Effector memory CD8-positive, alpha-beta T cell (primary cell): ENCODE data around the gene EIF5A.

Source experiments
- ATAC-seq: fragments of 150-1000 bp; cut with Tn5 transposase; replicated peaks from 2 replicates; pipeline ENCODE4 v1.10.0; 2021; ENCODE audit warnings: mild to moderate bottlenecking, moderate library complexity
- DNase-seq, 3 experiments: peaks; one replicate each; pipeline ENCODE4 v3.0.0; 2021
- H3K27ac Mint-ChIP-seq, 2 donors: one replicate each; pipeline ENCODE4 v1.8.0; 2022; ENCODE audit warnings: mild to moderate bottlenecking in 2 of 2, mixed read lengths in 2 of 2, moderate library complexity in 2 of 2
- H3K27me3 Mint-ChIP-seq, 2 donors: one replicate each; pipeline ENCODE4 v1.8.0; 2022; ENCODE audit warnings: mixed read lengths in 2 of 2
- H3K36me3 Mint-ChIP-seq: one replicate; pipeline ENCODE4 v1.8.0; 2022; ENCODE audit warnings: mild to moderate bottlenecking, moderate library complexity, mixed read lengths; ENCODE audit not compliant: insufficient read depth
- H3K4me1 Mint-ChIP-seq, 2 donors: one replicate each; pipeline ENCODE4 v1.8.0; 2022; ENCODE audit warnings: low read depth in 2 of 2, mixed read lengths in 2 of 2
- H3K4me3 Mint-ChIP-seq, 2 donors: one replicate each; pipeline ENCODE4 v1.8.0; 2022; ENCODE audit warnings: mild to moderate bottlenecking in 2 of 2, mixed read lengths in 2 of 2, moderate library complexity in 2 of 2
- H3K9me3 Mint-ChIP-seq, 2 donors: one replicate each; pipeline ENCODE4 v1.8.0; 2022; ENCODE audit warnings: mixed read lengths in 2 of 2

Gene EIF5A

DNA sequence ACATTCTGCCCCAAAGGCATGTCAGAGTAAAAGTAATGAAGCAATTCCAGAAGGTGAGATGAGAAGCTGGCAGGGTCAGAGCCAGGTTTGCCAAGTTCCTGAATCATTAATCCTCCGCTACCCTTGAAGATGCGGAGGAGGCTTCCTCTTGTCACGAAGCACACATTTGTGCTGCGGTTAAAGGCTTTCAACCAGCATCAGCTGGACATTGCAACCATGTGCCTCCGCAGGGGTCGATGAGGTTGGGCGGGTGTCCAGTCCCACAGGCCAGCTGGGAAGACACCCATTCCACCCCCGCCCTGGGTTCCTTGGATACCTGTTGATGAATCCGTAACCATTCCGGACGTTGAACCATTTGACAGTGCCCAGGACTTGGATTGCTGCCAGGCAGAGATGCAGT lies 14.3 kb upstream of the EIF5A start:
- DNase-seq (no peak), ATAC-seq (no peak)
- H3K4me3 Mint-ChIP-seq = peak overlapping the region; percentile 59 to 92
- H3K4me1 Mint-ChIP-seq = peaks cover 15 to 19% of the 10 kb centered on the region in 2 donors
- H3K9me3 Mint-ChIP-seq = no peaks in the 10 kb centered on the region
- no peak overlapping the region for H3K27ac Mint-ChIP-seq
- H3K36me3 Mint-ChIP-seq = peaks cover 10% of the 10 kb centered on the region
- H3K27me3 Mint-ChIP-seq = peaks cover 18 to 28% of the 10 kb centered on the region in 2 donors

- ATAC-seq = peak; percentile 32
- Mint-ChIP-seq H3K9me3 (no peaks in the 10 kb centered on the region), H3K36me3 (peaks cover 10% of the 10 kb centered on the region), H3K27me3 (peaks cover 17 to 23% of the 10 kb centered on the region in 2 donors), H3K4me1 (peaks cover 15 to 19% of the 10 kb centered on the region in 2 donors), H3K27ac (peak overlapping the region in 1 of 2 donors; percentile 5), H3K4me3 (peak overlapping the region; percentile 59 to 92)
- no peak for DNase-seq
Measured at GRCh38 chr17:7293816-7294613, 13.4 kb upstream of the EIF5A start.

GRCh38 chr17:7294614-7295153 lies 12.7 kb upstream of the EIF5A start, which contains the start of gene YBX2:
TSS of gene YBX2 (minus strand) at chr17:7294639. CDS start at chr17:7294500, 139 bp downstream.
- H3K4me3 Mint-ChIP-seq = peak within 1 kb of the TSS; percentile 92 to 94
- H3K4me1 Mint-ChIP-seq = peaks cover 15 to 19% of the 10 kb centered on the region in 2 donors
- H3K27me3 Mint-ChIP-seq = peaks cover 17 to 23% of the 10 kb centered on the region in 2 donors
- ATAC-seq (peak; percentile 79), DNase-seq (peak; percentile 48 to 67 (median 67))
- H3K9me3 Mint-ChIP-seq = no peaks in the 10 kb centered on the region
- peaks cover 10% of the 10 kb centered on the region for H3K36me3 Mint-ChIP-seq
- H3K27ac Mint-ChIP-seq = peak within 1 kb of the TSS; percentile 5 to 93

GRCh38 chr17:7295230-7296180 lies 11.9 kb upstream of the EIF5A start:
- ATAC-seq = no peak
- H3K4me1 Mint-ChIP-seq = peaks cover 15 to 19% of the 10 kb centered on the region in 2 donors
- DNase-seq = no peak
- no peaks in the 10 kb centered on the region for H3K9me3 Mint-ChIP-seq
- peak overlapping the region in 1 of 2 donors; percentile 93 for H3K27ac Mint-ChIP-seq
- peak overlapping the region; percentile 92 to 94 for H3K4me3 Mint-ChIP-seq
- peaks cover 10% of the 10 kb centered on the region for H3K36me3 Mint-ChIP-seq
- peaks cover 10 to 23% of the 10 kb centered on the region in 2 donors for H3K27me3 Mint-ChIP-seq

DNA sequence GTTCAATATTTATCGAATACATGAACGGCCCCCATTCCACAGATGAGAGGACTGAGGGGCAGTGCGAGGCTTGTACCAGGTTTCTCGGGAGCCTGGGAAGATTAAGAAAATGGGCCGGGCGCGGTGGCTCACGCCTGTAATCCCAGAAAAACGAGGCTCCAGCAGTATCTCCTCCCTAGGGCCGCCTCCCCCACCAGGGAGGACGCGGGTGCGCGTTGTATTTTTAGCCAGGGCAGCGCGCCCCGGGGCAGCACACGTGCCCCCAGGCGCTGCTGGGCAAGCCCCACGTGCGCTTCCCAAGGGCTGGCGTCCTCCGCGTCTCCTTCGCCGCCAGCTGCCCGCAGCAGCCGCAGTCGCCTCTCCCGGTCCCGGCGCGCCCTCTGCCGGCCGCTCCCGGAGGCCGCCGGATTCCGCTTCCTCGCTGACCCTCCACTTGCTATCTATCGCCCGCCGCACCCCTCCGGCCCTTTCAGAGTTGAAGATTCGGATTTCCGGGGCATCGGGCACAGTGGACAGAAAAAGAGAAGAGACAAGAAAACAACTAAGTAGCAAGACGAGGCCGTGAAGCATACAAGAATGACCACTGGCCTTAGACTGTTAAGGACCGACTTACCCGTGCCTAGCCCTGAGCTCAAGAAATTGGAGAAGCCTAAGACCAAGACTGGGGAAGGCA lies 11.1 kb upstream of the EIF5A start:
- Mint-ChIP-seq H3K9me3 (no peaks in the 10 kb centered on the region), H3K27me3 (peaks cover 8 to 23% of the 10 kb centered on the region in 2 donors), H3K36me3 (peaks cover 10% of the 10 kb centered on the region), H3K27ac (no peak overlapping the region), H3K4me1 (peaks cover 15 to 19% of the 10 kb centered on the region in 2 donors), H3K4me3 (peak overlapping the region; percentile 43 to 92)
- ATAC-seq = peak; percentile 41
- peak in 2 of 3 experiments; percentile 55 to 63 for DNase-seq

DNA sequence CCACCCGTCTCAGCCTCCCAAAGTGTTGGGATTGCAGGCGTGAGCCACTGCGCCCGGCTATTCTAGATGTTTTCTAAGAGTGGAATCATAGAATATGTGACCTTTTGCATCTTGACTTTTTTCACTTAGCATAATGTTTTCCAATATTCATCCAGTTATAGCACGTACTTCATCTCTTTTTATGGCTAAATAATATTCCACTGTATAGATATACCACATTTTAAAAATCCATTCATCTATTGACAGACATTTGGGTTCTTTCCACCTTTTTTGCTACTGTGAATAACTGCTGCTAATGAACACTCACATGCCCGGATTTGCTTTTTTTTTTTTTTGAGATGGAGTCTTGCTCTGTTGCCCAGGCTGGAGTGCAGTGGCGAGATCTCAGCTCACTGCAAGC lies 3.2 kb upstream of the EIF5A start:
- peaks cover 25% of the 10 kb centered on the region for H3K36me3 Mint-ChIP-seq
- H3K27me3 Mint-ChIP-seq = no peaks in the 10 kb centered on the region
- DNase-seq (no peak), ATAC-seq (no peak)
- peaks cover 6 to 11% of the 10 kb centered on the region in 2 donors for H3K4me1 Mint-ChIP-seq
- no peak overlapping the region for H3K4me3 Mint-ChIP-seq
- H3K9me3 Mint-ChIP-seq = no peaks in the 10 kb centered on the region
- no peak overlapping the region for H3K27ac Mint-ChIP-seq

GRCh38 chr17:7307686-7308624 lies 527 bp downstream of the EIF5A start:
- peaks cover 62% of the 10 kb centered on the region for H3K36me3 Mint-ChIP-seq
- no peaks in the 10 kb centered on the region for H3K27me3 Mint-ChIP-seq
- peaks cover 38 to 41% of the 10 kb centered on the region in 2 donors for H3K4me1 Mint-ChIP-seq
- H3K27ac Mint-ChIP-seq = peak overlapping the region; percentile 92 to 99
- peak; percentile 9 for ATAC-seq
- peak overlapping the region; percentile 82 to 90 for H3K4me3 Mint-ChIP-seq
- no peaks in the 10 kb centered on the region for H3K9me3 Mint-ChIP-seq
- peak; percentile 36 to 57 (median 53) for DNase-seq

DNA sequence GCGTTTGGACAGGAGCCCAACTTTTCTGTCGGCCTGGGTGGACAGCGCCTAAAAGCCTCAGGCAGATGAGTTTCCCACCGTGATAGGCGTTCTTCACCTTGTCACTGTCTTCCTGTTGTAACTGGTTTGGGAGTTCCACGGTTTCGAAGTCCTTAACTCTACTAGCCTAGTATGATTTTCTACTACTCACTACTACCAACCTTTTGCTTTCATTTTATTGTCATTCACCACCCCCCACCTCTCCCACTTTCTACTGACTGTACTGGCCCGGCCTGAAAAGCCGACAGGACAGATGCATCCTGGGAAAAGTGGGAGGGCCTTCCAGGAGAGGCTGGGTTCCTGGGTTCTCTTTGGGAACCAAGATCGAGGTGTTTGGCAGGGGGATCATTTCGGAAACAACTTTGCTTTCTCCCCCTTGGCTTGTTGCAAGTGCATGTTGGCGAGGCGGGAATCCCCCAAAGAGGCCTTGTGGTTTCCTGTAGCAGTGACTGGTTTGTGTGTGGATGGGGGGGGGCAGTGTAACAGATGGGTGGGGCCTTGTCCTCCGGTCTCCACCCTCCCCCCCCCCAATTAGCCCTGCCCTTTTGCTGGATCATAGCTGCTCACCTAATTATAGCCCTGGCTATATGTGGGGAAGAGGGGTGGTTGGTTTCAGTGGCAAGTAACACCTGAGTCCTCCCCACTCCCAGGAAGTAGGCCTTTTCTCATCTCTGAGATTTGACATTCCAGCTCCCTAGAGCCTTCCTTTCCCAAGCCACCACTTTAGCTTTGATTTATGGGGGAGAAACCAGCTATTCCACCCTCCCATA lies 1.4 kb downstream of the EIF5A start:
- Mint-ChIP-seq H3K27me3 (no peaks in the 10 kb centered on the region), H3K4me1 (peaks cover 45 to 49% of the 10 kb centered on the region in 2 donors), H3K27ac (peak overlapping the region; percentile 92 to 99), H3K4me3 (peak overlapping the region; percentile 82 to 90), H3K9me3 (no peaks in the 10 kb centered on the region), H3K36me3 (peaks cover 70% of the 10 kb centered on the region)
- DNase-seq = peak; percentile 82 to 85 (median 83)
- peak; percentile 40 for ATAC-seq

GRCh38 chr17:7309628-7310027 lies 2.2 kb downstream of the EIF5A start:
- Mint-ChIP-seq H3K27me3 (no peaks in the 10 kb centered on the region), H3K9me3 (no peaks in the 10 kb centered on the region), H3K4me1 (peaks cover 53 to 55% of the 10 kb centered on the region in 2 donors), H3K27ac (peak overlapping the region; percentile 92 to 99), H3K4me3 (peak overlapping the region; percentile 82 to 90), H3K36me3 (peaks cover 78% of the 10 kb centered on the region)
- DNase-seq = no peak
- no peak for ATAC-seq

DNA sequence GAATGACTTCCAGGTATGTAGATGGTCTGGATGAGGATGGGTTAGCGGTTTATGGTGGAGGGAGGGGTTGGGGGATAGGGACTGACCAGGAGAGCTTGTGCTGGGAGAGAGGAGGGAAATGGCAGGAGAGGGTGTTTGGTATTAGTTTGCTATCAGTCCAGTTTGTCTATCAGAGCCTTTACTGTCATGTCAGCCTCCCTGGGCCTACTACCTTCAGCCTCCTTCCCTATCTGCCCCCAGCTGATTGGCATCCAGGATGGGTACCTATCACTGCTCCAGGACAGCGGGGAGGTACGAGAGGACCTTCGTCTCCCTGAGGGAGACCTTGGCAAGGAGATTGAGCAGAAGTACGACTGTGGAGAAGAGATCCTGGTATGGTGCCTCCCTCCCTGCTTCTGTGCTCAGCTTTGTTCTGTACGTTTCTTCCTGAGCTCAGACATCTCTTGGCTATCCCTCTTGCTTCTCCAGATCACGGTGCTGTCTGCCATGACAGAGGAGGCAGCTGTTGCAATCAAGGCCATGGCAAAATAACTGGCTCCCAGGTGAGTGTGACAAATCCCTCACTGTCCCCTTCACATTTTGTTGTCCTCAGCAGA lies 3.8 kb downstream of the EIF5A start:
- H3K4me3 Mint-ChIP-seq = peak overlapping the region; percentile 82 to 90

More for the DNA sequence above, 3.8 kb downstream of the EIF5A start:
- Mint-ChIP-seq H3K9me3 (no peaks in the 10 kb centered on the region), H3K36me3 (peaks cover 89% of the 10 kb centered on the region), H3K27ac (peak overlapping the region; percentile 92 to 99), H3K27me3 (no peaks in the 10 kb centered on the region), H3K4me1 (peaks cover 61 to 62% of the 10 kb centered on the region in 2 donors)
- DNase-seq = no peak
- ATAC-seq = no peak
